ENCODE data around the gene OR1L8. TPM values are rescaled to one million over a fixed set of nuclear protein-coding genes. Genes with fewer than 3 reads are reported as not detected.
A peak's percentile ranks its signal among the peaks of the same experiment; 100 is the strongest.

The OR1L8 gene
- total RNA-seq, 1 experiment from 2014 or later, result not detected

DNA sequence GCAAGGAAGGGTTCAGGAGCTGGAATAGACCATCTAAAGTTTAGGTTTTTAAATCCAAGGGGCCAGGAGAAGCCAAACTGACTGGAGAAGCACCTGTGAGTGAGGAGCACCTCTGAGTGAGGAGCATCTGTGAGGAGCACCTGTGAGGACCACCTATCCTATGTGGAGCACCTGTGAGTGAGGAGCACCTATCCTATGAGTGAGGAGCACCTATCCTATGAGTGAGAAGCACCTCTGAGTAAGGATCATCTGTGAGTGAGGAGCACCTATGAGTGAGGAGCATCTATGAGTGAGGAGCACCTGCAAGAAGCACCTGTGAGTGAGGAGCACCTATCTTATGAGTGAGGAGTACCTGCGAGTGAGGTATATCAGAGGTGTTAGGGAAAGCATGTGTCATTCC is 23.4 kb upstream of the OR1L8 start:
- no TSS peak for BruUV-seq (replicated peaks)
- H3K36me3 Mint-ChIP-seq (ENCODE audit: insufficient read depth, unreplicated experiment), result no peaks in the 10 kb centered on the region
- H3K27me3 Mint-ChIP-seq (ENCODE audit: insufficient read depth, unreplicated experiment), result peaks cover 27% of the 10 kb centered on the region
- ChIA-PET CTCF (no interaction called here), POLR2A (no interaction called here)
- H3K27ac Mint-ChIP-seq (ENCODE audit: low read depth, unreplicated experiment), result no peak overlapping the region
- no peak for DNase-seq (ENCODE audit: unreplicated experiment)
- H3K4me1 Mint-ChIP-seq (ENCODE audit: insufficient read depth, unreplicated experiment), result no peaks in the 10 kb centered on the region
- intact Hi-C loops (cut with micrococcal nuclease), result no loop called here
- TF ChIP-seq, protein P1, sequence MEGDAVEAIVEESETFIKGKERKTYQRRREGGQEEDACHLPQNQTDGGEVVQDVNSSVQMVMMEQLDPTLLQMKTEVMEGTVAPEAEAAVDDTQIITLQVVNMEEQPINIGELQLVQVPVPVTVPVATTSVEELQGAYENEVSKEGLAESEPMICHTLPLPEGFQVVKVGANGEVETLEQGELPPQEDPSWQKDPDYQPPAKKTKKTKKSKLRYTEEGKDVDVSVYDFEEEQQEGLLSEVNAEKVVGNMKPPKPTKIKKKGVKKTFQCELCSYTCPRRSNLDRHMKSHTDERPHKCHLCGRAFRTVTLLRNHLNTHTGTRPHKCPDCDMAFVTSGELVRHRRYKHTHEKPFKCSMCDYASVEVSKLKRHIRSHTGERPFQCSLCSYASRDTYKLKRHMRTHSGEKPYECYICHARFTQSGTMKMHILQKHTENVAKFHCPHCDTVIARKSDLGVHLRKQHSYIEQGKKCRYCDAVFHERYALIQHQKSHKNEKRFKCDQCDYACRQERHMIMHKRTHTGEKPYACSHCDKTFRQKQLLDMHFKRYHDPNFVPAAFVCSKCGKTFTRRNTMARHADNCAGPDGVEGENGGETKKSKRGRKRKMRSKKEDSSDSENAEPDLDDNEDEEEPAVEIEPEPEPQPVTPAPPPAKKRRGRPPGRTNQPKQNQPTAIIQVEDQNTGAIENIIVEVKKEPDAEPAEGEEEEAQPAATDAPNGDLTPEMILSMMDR (IDR thresholded peaks at IDR 0.05; ENCODE audit: unreplicated experiment), result no peak
- H3K9me3 Mint-ChIP-seq (ENCODE audit: unreplicated experiment), result no peaks in the 10 kb centered on the region
- H3K4me3 Mint-ChIP-seq (ENCODE audit: unreplicated experiment), result no peak overlapping the region

DNA sequence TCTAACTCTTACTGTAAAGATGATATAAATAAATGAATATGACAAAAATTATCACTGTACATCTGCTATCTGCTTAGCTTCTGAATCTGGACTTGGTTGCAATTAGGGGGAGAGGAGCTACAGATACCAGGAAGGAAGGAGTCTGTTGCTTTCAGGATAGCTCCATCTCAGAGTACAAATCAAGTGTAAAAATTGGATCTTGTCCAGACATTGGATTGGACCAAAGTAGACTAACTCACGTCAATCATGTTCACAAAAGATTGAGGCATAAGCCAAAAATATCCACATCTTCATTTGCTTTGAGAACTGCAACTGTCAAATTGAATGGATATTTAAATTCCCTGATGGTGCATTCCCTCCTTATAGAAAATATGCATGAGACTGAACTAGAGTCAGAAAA is 22.5 kb upstream of the OR1L8 start:
- DNase-seq (ENCODE audit: unreplicated experiment), result no peak
- peaks cover 18% of the 10 kb centered on the region for H3K27me3 Mint-ChIP-seq (ENCODE audit: insufficient read depth, unreplicated experiment)
- ChIA-PET POLR2A (no interaction called here), CTCF (no interaction called here)
- intact Hi-C loops (cut with micrococcal nuclease), result no loop called here
- no peaks in the 10 kb centered on the region for H3K4me1 Mint-ChIP-seq (ENCODE audit: insufficient read depth, unreplicated experiment)
- BruUV-seq (replicated peaks), result no TSS peak
- H3K27ac Mint-ChIP-seq (ENCODE audit: low read depth, unreplicated experiment), result no peak overlapping the region
- no peak overlapping the region for H3K4me3 Mint-ChIP-seq (ENCODE audit: unreplicated experiment)
- H3K9me3 Mint-ChIP-seq (ENCODE audit: unreplicated experiment), result no peaks in the 10 kb centered on the region
- H3K36me3 Mint-ChIP-seq (ENCODE audit: insufficient read depth, unreplicated experiment), result no peaks in the 10 kb centered on the region
- TF ChIP-seq, protein P1 (IDR thresholded peaks at IDR 0.05; ENCODE audit: unreplicated experiment), result no peak

DNA sequence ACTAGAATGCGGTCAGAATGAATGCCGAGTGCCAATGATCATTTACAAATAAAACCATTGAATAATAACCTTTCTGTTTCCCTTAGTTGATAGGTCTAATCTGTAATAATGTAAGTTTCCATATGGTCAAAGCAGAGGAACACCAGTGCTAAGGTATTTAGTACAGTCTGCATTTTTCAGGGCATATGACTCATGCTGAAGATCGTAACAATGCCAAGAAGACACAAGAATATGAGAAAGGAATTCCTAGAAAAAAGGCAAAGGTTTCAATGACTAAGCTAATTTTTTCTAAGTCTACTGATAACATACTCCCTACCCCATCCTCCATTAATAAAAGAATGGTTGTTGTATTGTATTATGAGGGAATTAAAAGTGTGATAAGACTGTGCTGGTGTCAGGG is 2.8 kb downstream of the OR1L8 start:
- no peaks in the 10 kb centered on the region for H3K9me3 Mint-ChIP-seq (ENCODE audit: unreplicated experiment)
- H3K27ac Mint-ChIP-seq (ENCODE audit: low read depth, unreplicated experiment), result no peak overlapping the region
- peaks cover 8% of the 10 kb centered on the region for H3K4me1 Mint-ChIP-seq (ENCODE audit: insufficient read depth, unreplicated experiment)
- no TSS peak for BruUV-seq (replicated peaks)
- POLR2A ChIA-PET, result interaction anchor here (0.6 to 1.3 kb wide), 4 partner anchors 14 to 80 kb away, joined by 3 to 4 read pairs (median 4); no protein-coding TSS in a partner anchor
- CTCF ChIA-PET, result interaction anchor here (0.9 to 1.1 kb wide), 2 partner anchors 39 to 82 kb away, joined by 3 read pairs; no protein-coding TSS in a partner anchor
- H3K27me3 Mint-ChIP-seq (ENCODE audit: insufficient read depth, unreplicated experiment), result no peaks in the 10 kb centered on the region
- H3K36me3 Mint-ChIP-seq (ENCODE audit: insufficient read depth, unreplicated experiment), result no peaks in the 10 kb centered on the region
- intact Hi-C loops (cut with micrococcal nuclease), result no loop called here
- H3K4me3 Mint-ChIP-seq (ENCODE audit: unreplicated experiment), result no peak overlapping the region
- TF ChIP-seq, protein P1 (IDR thresholded peaks at IDR 0.05; ENCODE audit: unreplicated experiment), result no peak
- DNase-seq (ENCODE audit: unreplicated experiment), result peak; percentile 61

DNA sequence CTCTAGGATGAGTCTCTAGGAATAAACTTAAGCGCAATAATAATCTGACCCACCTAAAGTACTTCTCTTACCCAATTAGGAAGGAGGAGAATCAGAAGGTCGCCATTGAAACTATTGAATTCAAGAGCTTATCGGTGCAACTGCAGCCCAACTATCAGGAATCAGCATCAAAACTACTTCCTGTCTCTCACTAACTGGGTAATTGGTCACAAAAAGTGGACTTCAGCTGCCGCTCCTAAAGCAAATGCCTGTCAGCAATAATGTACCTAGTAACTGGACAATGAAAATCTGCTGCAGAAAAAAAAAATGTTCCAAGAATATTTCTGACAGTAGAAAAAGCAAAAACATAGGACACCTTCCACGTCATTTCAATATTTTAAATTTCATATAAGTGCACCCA is 3.3 kb downstream of the OR1L8 start:
- no peaks in the 10 kb centered on the region for H3K27me3 Mint-ChIP-seq (ENCODE audit: insufficient read depth, unreplicated experiment)
- ChIA-PET CTCF (interaction anchor here (0.7 to 1.1 kb wide), 2 partner anchors 81 to 165 kb away, joined by 3 read pairs; no protein-coding TSS in a partner anchor), POLR2A (interaction anchor here (0.6 to 1.3 kb wide), 3 partner anchors 13 to 79 kb away, joined by 4 read pairs; no protein-coding TSS in a partner anchor)
- H3K9me3 Mint-ChIP-seq (ENCODE audit: unreplicated experiment), result no peaks in the 10 kb centered on the region
- H3K36me3 Mint-ChIP-seq (ENCODE audit: insufficient read depth, unreplicated experiment), result no peaks in the 10 kb centered on the region
- H3K27ac Mint-ChIP-seq (ENCODE audit: low read depth, unreplicated experiment), result no peak overlapping the region
- TF ChIP-seq, protein P1 (IDR thresholded peaks at IDR 0.05; ENCODE audit: unreplicated experiment), result no peak
- BruUV-seq (replicated peaks), result no TSS peak
- DNase-seq (ENCODE audit: unreplicated experiment), result no peak
- H3K4me1 Mint-ChIP-seq (ENCODE audit: insufficient read depth, unreplicated experiment), result peaks cover 8% of the 10 kb centered on the region
- H3K4me3 Mint-ChIP-seq (ENCODE audit: unreplicated experiment), result no peak overlapping the region
- intact Hi-C loops (cut with micrococcal nuclease), result no loop called here
